Measurements from ENCODE around the gene DCUN1D4.

DCUN1D4 gene

GRCh38 chr4:51942108-51942832 is 99.3 kb downstream of the DCUN1D4 start:
- TF ChIP-seq CTCF (IDR thresholded peaks at IDR 0.05): no peak
- Mint-ChIP-seq H3K9me3 (peaks cover 40% of the 10 kb centered on the region), H3K27ac (no peak overlapping the region), H3K4me1 (no peaks in the 10 kb centered on the region), H3K27me3 (ENCODE audit: low read depth, poor library complexity) (peaks cover 3% of the 10 kb centered on the region), H3K4me3 (no peak overlapping the region), H3K36me3 (ENCODE audit: low read depth) (no peaks in the 10 kb centered on the region)
- DNase-seq: no peak

- no peak for TF ChIP-seq CTCF (IDR thresholded peaks at IDR 0.05)
- DNase-seq: no peak
- peaks cover 3% of the 10 kb centered on the region for H3K27me3 Mint-ChIP-seq (ENCODE audit: low read depth, poor library complexity)
- H3K36me3 Mint-ChIP-seq (ENCODE audit: low read depth): no peaks in the 10 kb centered on the region
- H3K4me1 Mint-ChIP-seq: no peaks in the 10 kb centered on the region
- H3K4me3 Mint-ChIP-seq: no peak overlapping the region
- H3K9me3 Mint-ChIP-seq: peaks cover 37% of the 10 kb centered on the region
- no peak overlapping the region for H3K27ac Mint-ChIP-seq
Measured at GRCh38 chr4:51942833-51943215, 99.9 kb downstream of the DCUN1D4 start.

- no peak for DNase-seq
- Mint-ChIP-seq H3K36me3 (ENCODE audit: low read depth) (no peaks in the 10 kb centered on the region), H3K27ac (no peak overlapping the region), H3K27me3 (ENCODE audit: low read depth, poor library complexity) (peaks cover 3% of the 10 kb centered on the region), H3K9me3 (peaks cover 35% of the 10 kb centered on the region), H3K4me3 (no peak overlapping the region), H3K4me1 (no peaks in the 10 kb centered on the region)
- no peak for TF ChIP-seq CTCF (IDR thresholded peaks at IDR 0.05)
Measured at GRCh38 chr4:51943221-51943620, 100.3 kb downstream of the DCUN1D4 start.

- no peak for DNase-seq
Measured at GRCh38 chr4:51958199-51958968, 115.4 kb downstream of the DCUN1D4 start.

GRCh38 chr4:51960486-51960885 is 117.5 kb downstream of the DCUN1D4 start:
- H3K27me3 Mint-ChIP-seq (ENCODE audit: low read depth, poor library complexity): peaks cover 11% of the 10 kb centered on the region
- no peak overlapping the region for H3K4me3 Mint-ChIP-seq
- no peaks in the 10 kb centered on the region for H3K4me1 Mint-ChIP-seq
- TF ChIP-seq CTCF (IDR thresholded peaks at IDR 0.05): no peak
- no peak overlapping the region for H3K27ac Mint-ChIP-seq
- no peak for DNase-seq
- no peaks in the 10 kb centered on the region for H3K36me3 Mint-ChIP-seq (ENCODE audit: low read depth)
- H3K9me3 Mint-ChIP-seq: no peaks in the 10 kb centered on the region

More at GRCh38 chr4:51958199-51958968, 115.4 kb downstream of the DCUN1D4 start:
- no peak for TF ChIP-seq CTCF (IDR thresholded peaks at IDR 0.05)
- H3K36me3 Mint-ChIP-seq (ENCODE audit: low read depth): no peaks in the 10 kb centered on the region
- no peak overlapping the region for H3K4me3 Mint-ChIP-seq
- no peak overlapping the region for H3K27ac Mint-ChIP-seq
- H3K27me3 Mint-ChIP-seq (ENCODE audit: low read depth, poor library complexity): peaks cover 6% of the 10 kb centered on the region
- H3K9me3 Mint-ChIP-seq: peaks cover 7% of the 10 kb centered on the region
- no peaks in the 10 kb centered on the region for H3K4me1 Mint-ChIP-seq

Measured in nephron progenitor cell (in vitro differentiated cells).